MM.1S (cell line): ENCODE measurements around the gene ELMO3.

Experiments used
- EZH2phosphoT487 ChIP-seq: fragments of 300-600 bp; sonication (generic); IDR thresholded peaks from 2 replicates; pipeline ENCODE4 v1.6.1; 2018; ENCODE audit warnings: antibody characterized with exemption, low read length
- TF ChIP-seq, protein P1 (sequence below): fragments of 300-600 bp; sonication (generic); IDR thresholded peaks from 2 replicates; pipeline ENCODE4 v1.5.1; 2016; ENCODE audit warnings: antibody characterized with exemption, low read length, mixed read lengths

DNA sequence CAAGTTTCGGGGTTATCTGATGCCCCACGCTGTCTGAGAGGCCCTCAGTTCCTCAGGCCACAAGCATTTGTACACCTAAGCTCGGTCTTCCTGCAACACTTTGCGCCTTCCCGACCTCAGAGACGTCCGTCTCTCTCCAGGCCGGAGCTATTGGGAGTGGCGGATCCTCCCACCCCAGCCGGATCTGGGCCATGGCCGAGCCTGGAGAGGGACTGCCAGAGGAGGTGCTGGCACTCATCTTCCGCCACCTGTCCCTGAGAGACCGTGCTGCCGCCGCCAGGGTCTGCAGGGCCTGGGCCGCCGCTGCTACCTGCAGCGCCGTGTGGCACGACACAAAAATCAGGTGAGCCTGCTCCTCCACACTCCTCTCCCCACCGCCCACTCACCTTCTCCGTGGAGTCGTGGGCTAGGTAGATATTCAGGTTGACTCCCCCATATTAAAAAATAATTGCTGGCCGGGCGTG, 37.3 kb upstream of the ELMO3 start:
- TF ChIP-seq, protein P1, sequence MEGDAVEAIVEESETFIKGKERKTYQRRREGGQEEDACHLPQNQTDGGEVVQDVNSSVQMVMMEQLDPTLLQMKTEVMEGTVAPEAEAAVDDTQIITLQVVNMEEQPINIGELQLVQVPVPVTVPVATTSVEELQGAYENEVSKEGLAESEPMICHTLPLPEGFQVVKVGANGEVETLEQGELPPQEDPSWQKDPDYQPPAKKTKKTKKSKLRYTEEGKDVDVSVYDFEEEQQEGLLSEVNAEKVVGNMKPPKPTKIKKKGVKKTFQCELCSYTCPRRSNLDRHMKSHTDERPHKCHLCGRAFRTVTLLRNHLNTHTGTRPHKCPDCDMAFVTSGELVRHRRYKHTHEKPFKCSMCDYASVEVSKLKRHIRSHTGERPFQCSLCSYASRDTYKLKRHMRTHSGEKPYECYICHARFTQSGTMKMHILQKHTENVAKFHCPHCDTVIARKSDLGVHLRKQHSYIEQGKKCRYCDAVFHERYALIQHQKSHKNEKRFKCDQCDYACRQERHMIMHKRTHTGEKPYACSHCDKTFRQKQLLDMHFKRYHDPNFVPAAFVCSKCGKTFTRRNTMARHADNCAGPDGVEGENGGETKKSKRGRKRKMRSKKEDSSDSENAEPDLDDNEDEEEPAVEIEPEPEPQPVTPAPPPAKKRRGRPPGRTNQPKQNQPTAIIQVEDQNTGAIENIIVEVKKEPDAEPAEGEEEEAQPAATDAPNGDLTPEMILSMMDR: no peak
- no peak for TF ChIP-seq EZH2phosphoT487
